Mammary epithelial cell (primary cell): ENCODE measurements around the gene TMEM135.

ENCODE experiments used
- EZH2 ChIP-seq: IDR thresholded peaks from 2 replicates; pipeline ENCODE4 v1.6.1; 2012; ENCODE audit warnings: low read length, inconsistent platforms, borderline replicate concordance
- TF ChIP-seq, protein P1 (sequence below), 2 donors: IDR thresholded peaks in 1 of 2; conservative IDR thresholded peaks in 1 of 2; 2 replicates each; pipeline ENCODE4 v1.5.1; 2011 to 2012; ENCODE audit warnings: inconsistent platforms in 2 of 2, low read length in 2 of 2, mild to moderate bottlenecking in 2 of 2, control low read depth in 1 of 2, low read depth in 1 of 2; ENCODE audit not compliant: insufficient read depth in 1 of 2; ENCODE audit errors: extremely low read depth in 1 of 2

GRCh38 chr11:87122852-87123251 lies 85.1 kb downstream of the TMEM135 start:
- TF ChIP-seq, protein P1, sequence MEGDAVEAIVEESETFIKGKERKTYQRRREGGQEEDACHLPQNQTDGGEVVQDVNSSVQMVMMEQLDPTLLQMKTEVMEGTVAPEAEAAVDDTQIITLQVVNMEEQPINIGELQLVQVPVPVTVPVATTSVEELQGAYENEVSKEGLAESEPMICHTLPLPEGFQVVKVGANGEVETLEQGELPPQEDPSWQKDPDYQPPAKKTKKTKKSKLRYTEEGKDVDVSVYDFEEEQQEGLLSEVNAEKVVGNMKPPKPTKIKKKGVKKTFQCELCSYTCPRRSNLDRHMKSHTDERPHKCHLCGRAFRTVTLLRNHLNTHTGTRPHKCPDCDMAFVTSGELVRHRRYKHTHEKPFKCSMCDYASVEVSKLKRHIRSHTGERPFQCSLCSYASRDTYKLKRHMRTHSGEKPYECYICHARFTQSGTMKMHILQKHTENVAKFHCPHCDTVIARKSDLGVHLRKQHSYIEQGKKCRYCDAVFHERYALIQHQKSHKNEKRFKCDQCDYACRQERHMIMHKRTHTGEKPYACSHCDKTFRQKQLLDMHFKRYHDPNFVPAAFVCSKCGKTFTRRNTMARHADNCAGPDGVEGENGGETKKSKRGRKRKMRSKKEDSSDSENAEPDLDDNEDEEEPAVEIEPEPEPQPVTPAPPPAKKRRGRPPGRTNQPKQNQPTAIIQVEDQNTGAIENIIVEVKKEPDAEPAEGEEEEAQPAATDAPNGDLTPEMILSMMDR (conservative IDR thresholded peaks at IDR 0.05 in 1 of 2, IDR thresholded peaks at IDR 0.05 in 1 of 2; ENCODE audit: extremely low read depth in 1 of 2, insufficient read depth in 1 of 2, low read depth in 1 of 2, low read length in 2 of 2): no peak
- TF ChIP-seq EZH2: no peak
